HCT116 (cell line): ENCODE data around the gene FAM131C. TPM values are rescaled to one million over a fixed set of nuclear protein-coding genes. Genes with fewer than 3 reads are reported as not detected.

Experiments
- ATAC-seq: fragments of 200-7000 bp; cut with Tn5 transposase; 2 replicates; pipeline ENCODE4 v1.9.1; 2020; ENCODE audit warnings: mild to moderate bottlenecking, moderate library complexity
- BruUV-seq: library from RNA; stranded (reverse); fragments of 400-500 nt; replicated peaks from 2 replicates; lab custom pipeline; 2021; lab: Mats Ljungman, UMichigan
- CTCF ChIA-PET: fragments of 300-600 bp; sonication (Branson Sonifier 250); formaldehyde crosslinking; loops from one replicate; lab custom pipeline; 2021; ENCODE audit warnings: antibody characterized with exemption; lab: Charles Lee
- POLR2A ChIA-PET: fragments of 300-600, 350-600 bp; sonication (Branson Sonifier 250); formaldehyde crosslinking; loops from one replicate; lab custom pipeline; 2021; ENCODE audit warnings: antibody characterized with exemption; lab: Charles Lee
- RAD21 ChIA-PET, 2 experiments: fragments of 300-600 bp; sonication (Branson Sonifier 250); formaldehyde crosslinking; loops; one replicate each; lab custom pipeline; 2023; ENCODE audit warnings: low total read pairs in 2 of 2; ENCODE audit not compliant: uncharacterized antibody in 2 of 2, unreplicated experiment in 2 of 2, low non-redundant PET in 1 of 2; lab: Charles Lee
- DNase-seq: peaks from one replicate; pipeline ENCODE4 v3.0.0-alpha.2; 2010; ENCODE audit warnings: low read depth, low spot score
- H2AFZ ChIP-seq: fragments of 200-600 bp; shearing (Covaris generic), sonication (generic); 2 replicates; pipeline ENCODE4 v1.6.1; 2017; ENCODE audit warnings: low read depth, mixed run types, mixed read lengths, antibody characterized with exemption, low read length; ENCODE audit not compliant: poor library complexity, severe bottlenecking
- H3K27ac ChIP-seq: 2 replicates; pipeline ENCODE4 v1.5.1; 2012; ENCODE audit warnings: low read depth, low read length
- H3K27me3 ChIP-seq: fragments of 200-600 bp; sonication (generic); 2 replicates; pipeline ENCODE4 v1.6.1; 2016; ENCODE audit warnings: mixed run types, low read length, mixed read lengths; ENCODE audit not compliant: insufficient read depth
- H3K36me3 ChIP-seq, 2 experiments: fragments of 200-500 bp in 1 of 2; fragments of 200-600 bp in 1 of 2; sonication (Bioruptor generic) in 1 of 2; sonication (generic) in 1 of 2; 2 replicates each; pipeline versions ENCODE4 v1.5.1 to v1.6.1; 2014 to 2016; ENCODE audit warnings: low read length in 2 of 2, inconsistent platforms in 1 of 2, mixed read lengths in 1 of 2, mixed run types in 1 of 2; ENCODE audit not compliant: insufficient read depth in 2 of 2, control insufficient read depth in 1 of 2
- H3K4me1 ChIP-seq, 2 experiments: fragments of 200-600 bp in 1 of 2; sonication (generic) in 1 of 2; 2 replicates each; pipeline versions ENCODE4 v1.5.1 to v1.6.1; 2012 to 2017; ENCODE audit warnings: low read length in 2 of 2, inconsistent platforms in 1 of 2, mild to moderate bottlenecking in 1 of 2, mixed read lengths in 1 of 2, mixed run types in 1 of 2, moderate library complexity in 1 of 2; ENCODE audit not compliant: insufficient read depth in 2 of 2, control insufficient read depth in 1 of 2
- H3K4me2 ChIP-seq: fragments of 200-600 bp; sonication (generic); 2 replicates; pipeline ENCODE4 v1.6.1; 2017; ENCODE audit warnings: mixed run types, low read length, mixed read lengths
- H3K4me3 ChIP-seq, 2 experiments: fragments of 200-600 bp in 1 of 2; sonication (generic) in 1 of 2; replicated peaks in 1 of 2; 2 replicates each; pipeline ENCODE4 v1.5.1; 2011 to 2016; ENCODE audit warnings: low read length in 2 of 2, control low read depth in 1 of 2, low read depth in 1 of 2, mild to moderate bottlenecking in 1 of 2, mixed read lengths in 1 of 2, mixed run types in 1 of 2
- H3K79me2 ChIP-seq: fragments of 200-600 bp; sonication (generic); 2 replicates; pipeline ENCODE4 v1.6.1; 2017; ENCODE audit warnings: mild to moderate bottlenecking, mixed run types, low read length, moderate library complexity, mixed read lengths; ENCODE audit not compliant: insufficient read depth
- H3K9ac ChIP-seq: fragments of 200-600 bp; sonication (generic); 2 replicates; pipeline ENCODE4 v1.6.1; 2016; ENCODE audit warnings: low read length, mixed read lengths
- H3K9me2 ChIP-seq: fragments of 200-600 bp; sonication (generic), shearing (Covaris generic); 2 replicates; pipeline ENCODE4 v1.6.1; 2017; ENCODE audit warnings: mixed run types, mild to moderate bottlenecking, moderate library complexity; ENCODE audit not compliant: insufficient read depth
- H3K9me3 ChIP-seq, 2 experiments: fragments of 200-500 bp in 1 of 2; fragments of 200-600 bp in 1 of 2; sonication (Bioruptor generic) in 1 of 2; sonication (generic) in 1 of 2; 2 replicates each; pipeline ENCODE4 v1.6.1; 2014 to 2017; ENCODE audit warnings: low read length in 2 of 2, mixed read lengths in 2 of 2, inconsistent platforms in 1 of 2, low read depth in 1 of 2, mild to moderate bottlenecking in 1 of 2, mixed run types in 1 of 2, moderate library complexity in 1 of 2; ENCODE audit not compliant: control insufficient read depth in 1 of 2, insufficient read depth in 1 of 2
- H4K20me1 ChIP-seq: fragments of 200-600 bp; sonication (generic), shearing (Covaris generic); 2 replicates; pipeline ENCODE4 v1.6.1; 2017; ENCODE audit warnings: mixed run types, mild to moderate bottlenecking, moderate library complexity; ENCODE audit not compliant: insufficient read depth
- CEBPB ChIP-seq: IDR thresholded peaks from 2 replicates; pipeline ENCODE4 v1.6.1; 2012; ENCODE audit warnings: low read depth
- EGR1 ChIP-seq: IDR thresholded peaks from 2 replicates; pipeline ENCODE4 v1.6.1; 2012; ENCODE audit warnings: low read depth
- ELF1 ChIP-seq: IDR thresholded peaks from 2 replicates; pipeline ENCODE4 v1.6.1; 2012; ENCODE audit warnings: low read depth, borderline replicate concordance
- JUND ChIP-seq: IDR thresholded peaks from 2 replicates; pipeline ENCODE4 v1.6.1; 2012
- YY1 ChIP-seq: IDR thresholded peaks from 2 replicates; pipeline ENCODE4 v1.6.1; 2011; ENCODE audit warnings: low read length, low read depth, moderate library complexity, mild to moderate bottlenecking; ENCODE audit not compliant: insufficient replicate concordance; ENCODE audit errors: extremely low read depth
- intact Hi-C: fragments of 100-400 bp; cut with micrococcal nuclease; formaldehyde crosslinking; loops from 2 replicates; pipeline ENCODE4 v1.10.0; 2022
- total RNA-seq: library from RNA; stranded (reverse); gene quantifications from one replicate; pipeline ENCODE4 v1.2.1, GENCODE V29; 2021; ENCODE audit not compliant: unreplicated experiment
- TF ChIP-seq, protein P1 (sequence below), 3 experiments: fragments of 200-600 bp in 1 of 3; sonication (generic) in 1 of 3; IDR thresholded peaks in 2 of 3; conservative IDR thresholded peaks in 1 of 3; 2 replicates each; pipeline ENCODE4 v1.5.1; 2012 to 2017; ENCODE audit warnings: low read depth in 2 of 3, low read length in 2 of 3, antibody characterized with exemption in 1 of 3, borderline replicate concordance in 1 of 3, control low read depth in 1 of 3, mild to moderate bottlenecking in 1 of 3, mixed read lengths in 1 of 3, mixed run types in 1 of 3, moderate library complexity in 1 of 3; ENCODE audit not compliant: insufficient read depth in 1 of 3

The FAM131C gene
- total RNA-seq, 1 experiment from 2014 or later, result 11.6 TPM

- Histone ChIP-seq H4K20me1 (no peaks in the 10 kb centered on the region), H2AFZ (no peak overlapping the region), H3K79me2 (no peaks in the 10 kb centered on the region), H3K4me1 (peaks cover 2 to 9% of the 10 kb centered on the region in 2 experiments; a peak in 2 of 4 replicates), H3K27me3 (no peaks in the 10 kb centered on the region), H3K9me3 (no peaks in the 10 kb centered on the region), H3K9ac (no peak overlapping the region), H3K36me3 (no peaks in the 10 kb centered on the region), H3K9me2 (no peaks in the 10 kb centered on the region), H3K27ac (no peak overlapping the region), H3K4me2 (no peak overlapping the region), H3K4me3 (no peak overlapping the region)
- RAD21 ChIA-PET, result no interaction called here
- CTCF ChIA-PET, result no interaction called here
- ATAC-seq, result no peak
- intact Hi-C loops, result no loop called here
- TF ChIP-seq, protein P1, sequence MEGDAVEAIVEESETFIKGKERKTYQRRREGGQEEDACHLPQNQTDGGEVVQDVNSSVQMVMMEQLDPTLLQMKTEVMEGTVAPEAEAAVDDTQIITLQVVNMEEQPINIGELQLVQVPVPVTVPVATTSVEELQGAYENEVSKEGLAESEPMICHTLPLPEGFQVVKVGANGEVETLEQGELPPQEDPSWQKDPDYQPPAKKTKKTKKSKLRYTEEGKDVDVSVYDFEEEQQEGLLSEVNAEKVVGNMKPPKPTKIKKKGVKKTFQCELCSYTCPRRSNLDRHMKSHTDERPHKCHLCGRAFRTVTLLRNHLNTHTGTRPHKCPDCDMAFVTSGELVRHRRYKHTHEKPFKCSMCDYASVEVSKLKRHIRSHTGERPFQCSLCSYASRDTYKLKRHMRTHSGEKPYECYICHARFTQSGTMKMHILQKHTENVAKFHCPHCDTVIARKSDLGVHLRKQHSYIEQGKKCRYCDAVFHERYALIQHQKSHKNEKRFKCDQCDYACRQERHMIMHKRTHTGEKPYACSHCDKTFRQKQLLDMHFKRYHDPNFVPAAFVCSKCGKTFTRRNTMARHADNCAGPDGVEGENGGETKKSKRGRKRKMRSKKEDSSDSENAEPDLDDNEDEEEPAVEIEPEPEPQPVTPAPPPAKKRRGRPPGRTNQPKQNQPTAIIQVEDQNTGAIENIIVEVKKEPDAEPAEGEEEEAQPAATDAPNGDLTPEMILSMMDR (IDR thresholded peaks at IDR 0.05 in 2 of 3, conservative IDR thresholded peaks at IDR 0.05 in 1 of 3; ENCODE audit: borderline replicate concordance in 1 of 3, insufficient read depth in 1 of 3, low read depth in 2 of 3, low read length in 2 of 3), result no peak
- TF ChIP-seq YY1, result no peak
- TF ChIP-seq EGR1, result no peak
- TF ChIP-seq JUND, result no peak
- no peak for TF ChIP-seq CEBPB
- no peak for TF ChIP-seq ELF1
- DNase-seq, result no peak
- no TSS peak for BruUV-seq
- POLR2A ChIA-PET, result no interaction called here
Measured at GRCh38 chr1:16050328-16050727, 23.1 kb downstream of the FAM131C start.

DNA sequence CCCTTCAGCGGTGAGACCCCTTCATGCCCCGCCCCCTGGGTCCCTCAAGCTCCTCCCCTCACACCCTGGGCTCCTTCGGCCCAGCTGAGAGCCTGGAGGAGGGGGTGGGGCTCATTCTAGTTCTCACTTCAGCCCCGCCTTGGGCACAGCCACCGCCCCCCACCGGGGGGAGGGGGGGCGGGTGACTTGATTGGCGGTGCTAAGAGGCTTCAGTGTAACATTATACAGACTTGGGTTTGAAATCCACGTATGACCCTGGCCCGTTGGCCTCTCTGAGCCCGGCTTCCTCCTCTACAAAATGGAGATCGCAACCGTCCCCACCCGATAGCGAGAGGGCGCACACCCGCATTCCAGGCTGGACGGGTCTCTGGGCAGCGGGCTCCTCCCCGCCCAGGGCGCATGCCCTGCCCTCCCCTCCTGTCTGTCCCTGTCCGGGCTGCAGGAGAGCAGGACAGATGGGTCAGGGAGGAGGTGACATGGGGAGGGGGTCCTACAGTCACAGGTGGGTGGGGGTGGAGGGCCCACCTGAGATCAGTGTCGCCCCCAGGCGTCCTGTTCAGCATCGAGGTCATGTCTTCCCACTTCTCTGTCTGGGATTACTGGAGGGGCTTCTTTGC lies 24.8 kb downstream of the FAM131C start:
- no peaks in the 10 kb centered on the region for H3K9me2 ChIP-seq
- no peaks in the 10 kb centered on the region for H3K36me3 ChIP-seq
- DNase-seq (no peak), ATAC-seq (peak; percentile 85)
- H3K9me3 ChIP-seq, result no peaks in the 10 kb centered on the region
- H3K4me1 ChIP-seq, result peaks cover 2 to 9% of the 10 kb centered on the region in 2 experiments; a peak in 2 of 4 replicates
- H3K9ac ChIP-seq, result peak overlapping the region; percentile 48
- intact Hi-C loops, result no loop called here
- H3K79me2 ChIP-seq, result no peaks in the 10 kb centered on the region
- H3K4me3 ChIP-seq, result peak overlapping the region; percentile 36 to 47
- ChIA-PET RAD21 (no interaction called here), CTCF (no interaction called here)
- BruUV-seq, result no TSS peak
- H3K27ac ChIP-seq, result no peak overlapping the region
- H4K20me1 ChIP-seq, result no peaks in the 10 kb centered on the region
- no peak overlapping the region for H2AFZ ChIP-seq
- no peak for TF ChIP-seq JUND
- TF ChIP-seq, protein P1 (IDR thresholded peaks at IDR 0.05 in 2 of 3, conservative IDR thresholded peaks at IDR 0.05 in 1 of 3; ENCODE audit: borderline replicate concordance in 1 of 3, insufficient read depth in 1 of 3, low read depth in 2 of 3, low read length in 2 of 3), result 0 out of 6 replicates have a peak, but pooled peaks of 1 of the 3 experiments have one; percentile 6
- TF ChIP-seq, all 23 proteins: peak for 1
- POLR2A ChIA-PET, result no interaction called here
- Histone ChIP-seq H3K4me2 (peak overlapping the region; percentile 74), H3K27me3 (no peaks in the 10 kb centered on the region)
